GM06990 (cell line): ENCODE data around the gene CHST4.

ENCODE experiments used
- DNase-seq: peaks from one replicate; pipeline ENCODE4 v3.0.0-alpha.2; 2011; ENCODE audit not compliant: insufficient read length; ENCODE audit errors: extremely low read depth
- H3K27me3 ChIP-seq: replicated peaks from 2 replicates; pipeline ENCODE4 v1.6.0; 2011; ENCODE audit warnings: low read length; ENCODE audit not compliant: control insufficient read depth, insufficient read depth
- H3K36me3 ChIP-seq: 2 replicates; pipeline ENCODE4 v1.5.1; 2011; ENCODE audit warnings: low read length; ENCODE audit not compliant: control insufficient read depth, insufficient read depth
- H3K4me3 ChIP-seq: replicated peaks from 2 replicates; pipeline ENCODE4 v1.5.1; 2011; ENCODE audit warnings: low read depth, mild to moderate bottlenecking, control low read depth, low read length
- TF ChIP-seq, protein P1 (sequence below): IDR thresholded peaks from 2 replicates; pipeline ENCODE4 v1.5.1; 2011; ENCODE audit warnings: low read length, control low read depth, mild to moderate bottlenecking, inconsistent platforms; ENCODE audit not compliant: insufficient read depth, poor library complexity, severe bottlenecking

CHST4 gene

DNA sequence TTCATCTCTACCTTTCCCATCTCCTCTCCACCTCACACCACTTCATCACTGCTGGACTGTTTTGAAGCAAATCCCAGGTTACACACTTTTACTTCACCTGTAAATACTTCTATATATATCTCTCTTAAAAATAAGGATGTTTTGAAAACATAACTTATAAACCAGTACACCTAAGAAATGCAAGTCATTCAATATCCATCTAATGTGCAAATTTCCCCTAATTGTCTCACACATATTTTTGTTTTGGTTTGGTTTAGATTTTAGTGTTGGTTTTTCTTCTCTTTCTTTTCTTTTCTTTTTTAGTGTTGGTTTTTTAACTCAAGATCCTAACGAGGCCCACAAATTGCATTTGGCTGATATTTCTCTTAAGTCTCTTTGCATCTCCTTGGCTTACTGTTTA lies 19.2 kb upstream of the CHST4 start:
- Histone ChIP-seq H3K4me3 (no peak overlapping the region), H3K36me3 (no peaks in the 10 kb centered on the region), H3K27me3 (no peaks in the 10 kb centered on the region)
- TF ChIP-seq, protein P1, sequence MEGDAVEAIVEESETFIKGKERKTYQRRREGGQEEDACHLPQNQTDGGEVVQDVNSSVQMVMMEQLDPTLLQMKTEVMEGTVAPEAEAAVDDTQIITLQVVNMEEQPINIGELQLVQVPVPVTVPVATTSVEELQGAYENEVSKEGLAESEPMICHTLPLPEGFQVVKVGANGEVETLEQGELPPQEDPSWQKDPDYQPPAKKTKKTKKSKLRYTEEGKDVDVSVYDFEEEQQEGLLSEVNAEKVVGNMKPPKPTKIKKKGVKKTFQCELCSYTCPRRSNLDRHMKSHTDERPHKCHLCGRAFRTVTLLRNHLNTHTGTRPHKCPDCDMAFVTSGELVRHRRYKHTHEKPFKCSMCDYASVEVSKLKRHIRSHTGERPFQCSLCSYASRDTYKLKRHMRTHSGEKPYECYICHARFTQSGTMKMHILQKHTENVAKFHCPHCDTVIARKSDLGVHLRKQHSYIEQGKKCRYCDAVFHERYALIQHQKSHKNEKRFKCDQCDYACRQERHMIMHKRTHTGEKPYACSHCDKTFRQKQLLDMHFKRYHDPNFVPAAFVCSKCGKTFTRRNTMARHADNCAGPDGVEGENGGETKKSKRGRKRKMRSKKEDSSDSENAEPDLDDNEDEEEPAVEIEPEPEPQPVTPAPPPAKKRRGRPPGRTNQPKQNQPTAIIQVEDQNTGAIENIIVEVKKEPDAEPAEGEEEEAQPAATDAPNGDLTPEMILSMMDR: no peak
- DNase-seq: no peak

DNA sequence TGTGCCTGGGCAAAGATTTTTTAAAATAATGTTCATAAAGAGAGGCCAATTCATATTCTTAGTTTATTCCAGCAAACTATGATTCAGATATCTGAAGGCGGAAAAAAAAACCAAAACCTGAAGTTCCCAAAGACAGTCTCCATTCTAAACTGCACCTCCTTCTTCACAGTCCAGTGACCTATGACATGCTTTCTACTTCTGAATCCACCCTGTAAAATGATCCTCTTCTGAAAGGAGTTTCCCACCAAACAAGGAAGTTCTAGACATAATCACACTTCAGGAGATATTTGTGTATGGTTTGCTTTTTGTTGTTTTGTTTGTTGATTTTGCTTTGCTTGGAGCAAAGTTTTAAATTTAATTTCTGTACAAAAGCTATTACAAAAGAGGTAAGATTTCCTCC lies 12.9 kb upstream of the CHST4 start:
- no peak for DNase-seq
- TF ChIP-seq, protein P1: no peak
- Histone ChIP-seq H3K27me3 (no peaks in the 10 kb centered on the region), H3K4me3 (no peak overlapping the region), H3K36me3 (no peaks in the 10 kb centered on the region)

DNA sequence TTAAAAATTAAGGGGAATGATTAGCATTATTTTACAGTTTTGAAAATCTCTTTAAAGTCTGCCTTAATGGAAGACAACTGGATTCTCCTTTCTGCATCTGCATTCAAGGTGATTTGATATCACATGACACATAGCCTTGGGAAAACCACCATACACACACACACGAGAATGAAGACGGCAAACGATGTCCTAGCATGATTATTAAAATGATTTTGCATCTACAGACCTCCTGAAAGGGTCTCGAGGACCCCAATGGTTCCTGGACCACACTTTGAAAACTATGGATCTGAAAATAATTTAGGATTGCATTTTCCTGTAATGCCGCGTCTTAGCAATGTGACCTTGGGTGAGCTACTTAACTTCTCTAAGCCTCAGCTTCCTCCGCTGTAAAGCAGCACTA lies 11.8 kb upstream of the CHST4 start:
- TF ChIP-seq, protein P1: no peak
- no peaks in the 10 kb centered on the region for H3K36me3 ChIP-seq

DNA sequence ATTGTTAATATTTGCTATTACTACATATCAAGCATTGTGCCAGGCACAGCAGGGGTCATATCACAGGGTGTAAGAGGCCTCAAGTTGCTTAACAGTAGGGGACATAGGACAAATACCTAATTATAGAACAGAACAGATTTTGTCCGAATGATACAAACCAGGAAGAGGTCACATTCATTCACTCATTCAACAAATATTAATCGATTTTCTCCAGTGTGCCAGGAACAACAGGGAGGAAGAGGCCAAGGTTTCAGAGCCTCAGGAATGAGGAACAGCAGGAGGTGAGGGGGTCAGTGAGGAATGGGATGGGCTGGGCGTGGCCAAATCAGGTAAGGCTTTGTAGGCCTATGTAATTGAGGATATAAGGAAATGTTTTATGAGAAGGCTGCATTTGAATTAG lies 11.2 kb upstream of the CHST4 start:
- no peak for DNase-seq
- TF ChIP-seq, protein P1: no peak
- Histone ChIP-seq H3K27me3 (no peaks in the 10 kb centered on the region; the same call in 1 of the 2 replicates), H3K36me3 (no peaks in the 10 kb centered on the region), H3K4me3 (no peak overlapping the region)

More for the DNA sequence above, 11.8 kb upstream of the CHST4 start:
- Histone ChIP-seq H3K27me3 (no peaks in the 10 kb centered on the region), H3K4me3 (no peak overlapping the region)
- no peak for DNase-seq

DNA sequence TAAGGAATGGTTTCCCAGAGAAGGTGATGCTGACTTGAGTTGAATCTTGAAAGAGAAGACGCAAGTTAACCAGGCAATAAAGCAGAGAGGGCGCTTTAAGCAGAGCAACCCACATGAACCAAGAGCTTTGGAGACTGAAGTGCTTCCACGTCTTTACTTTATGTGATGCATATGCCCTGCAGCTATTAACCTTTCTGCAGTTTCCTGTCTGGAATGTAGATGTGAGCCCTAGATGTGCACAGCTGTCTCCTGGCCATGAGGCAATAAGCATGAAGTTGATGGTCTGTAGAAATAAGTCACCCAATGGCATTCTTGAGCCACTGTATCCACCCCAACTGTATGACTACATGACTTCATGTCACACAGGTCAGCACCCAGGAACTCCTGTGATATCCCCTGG lies 5.7 kb upstream of the CHST4 start:
- Histone ChIP-seq H3K36me3 (no peaks in the 10 kb centered on the region), H3K27me3 (no peaks in the 10 kb centered on the region; the same call in 1 of the 2 replicates), H3K4me3 (no peak overlapping the region)
- DNase-seq: no peak
- TF ChIP-seq, protein P1: no peak

DNA sequence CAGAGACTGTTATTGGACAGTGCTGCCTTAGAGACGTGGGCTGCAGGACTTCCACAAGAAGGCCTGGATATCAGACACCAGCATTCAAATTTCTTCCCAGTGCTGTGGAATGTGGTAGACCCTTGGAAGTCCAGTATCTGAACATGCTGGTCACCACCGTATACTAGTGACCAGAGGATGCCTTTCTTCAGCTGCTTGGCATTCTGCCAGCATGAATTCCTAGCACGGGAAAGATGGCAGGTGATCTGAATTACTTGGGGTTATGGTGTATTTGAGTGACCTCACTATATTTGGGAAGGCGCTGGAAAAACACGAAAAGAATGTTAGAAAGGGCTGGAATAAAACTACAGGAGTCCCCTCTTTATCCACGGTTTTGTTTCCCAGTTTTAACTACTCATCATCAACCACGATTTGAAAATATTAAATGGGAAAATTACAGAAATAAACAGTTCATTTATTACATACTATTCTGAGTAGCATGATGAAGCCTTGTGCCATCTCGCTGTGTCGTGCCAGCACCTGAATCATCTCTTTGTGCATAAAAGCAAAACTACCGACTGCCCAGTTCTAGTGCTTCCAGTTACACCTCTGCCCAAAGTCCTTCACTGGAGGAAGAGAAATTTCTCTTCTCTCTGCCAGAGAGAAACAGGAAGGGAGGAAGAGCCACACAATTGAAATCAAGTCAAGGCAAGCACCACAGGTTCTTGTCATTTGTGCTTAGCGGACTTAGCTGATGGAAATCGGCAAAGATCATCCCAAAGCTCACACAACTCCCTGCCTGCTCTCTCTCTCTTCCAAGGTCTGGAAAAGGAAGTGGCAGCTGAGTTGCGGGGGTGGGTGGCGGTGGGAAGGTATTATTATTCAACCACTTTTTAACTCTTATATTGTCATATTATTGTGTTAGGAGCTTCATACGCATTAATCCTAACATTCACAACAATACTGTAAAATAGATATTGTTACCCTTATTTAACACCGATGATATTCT lies 1.4 kb upstream of the CHST4 start:
- Histone ChIP-seq H3K36me3 (no peaks in the 10 kb centered on the region), H3K27me3 (no peaks in the 10 kb centered on the region; the same call in 1 of the 2 replicates), H3K4me3 (no peak overlapping the region)
- TF ChIP-seq, protein P1: no peak
- DNase-seq: no peak
